ENCODE data around the gene DUT.

Gene DUT

GRCh38 chr15:48371961-48372360, 40.7 kb downstream of the DUT start:
- DNase-seq: no peak

- DNase-seq: no peak
Observed at GRCh38 chr15:48373821-48374451, 42.7 kb downstream of the DUT start.

DNA sequence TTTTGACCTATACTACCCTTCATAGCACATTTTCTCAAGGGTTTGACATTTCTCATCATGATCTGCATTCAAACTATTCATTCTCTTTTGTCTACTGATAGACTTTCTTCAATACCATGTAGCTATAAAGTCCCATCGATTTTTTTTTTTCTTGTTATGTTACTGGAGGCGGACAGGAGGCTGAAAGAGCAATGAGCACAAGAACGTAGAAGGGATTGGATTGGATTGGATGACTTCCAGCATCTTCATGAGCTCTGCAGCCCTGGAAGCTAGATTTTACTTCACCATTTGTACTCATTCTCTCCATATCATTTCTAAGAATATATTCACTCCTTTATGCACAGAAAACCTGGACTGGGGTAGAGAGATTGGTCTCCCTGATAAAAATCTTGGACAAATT, 43.2 kb downstream of the DUT start:
- no peak for DNase-seq

- DNase-seq: no peak
Observed at GRCh38 chr15:48375767-48376166, 44.5 kb downstream of the DUT start.

GRCh38 chr15:48380198-48380597, 49.0 kb downstream of the DUT start:
- DNase-seq: no peak

GRCh38 chr15:48381861-48382260, 50.6 kb downstream of the DUT start:
- DNase-seq: no peak

DNA sequence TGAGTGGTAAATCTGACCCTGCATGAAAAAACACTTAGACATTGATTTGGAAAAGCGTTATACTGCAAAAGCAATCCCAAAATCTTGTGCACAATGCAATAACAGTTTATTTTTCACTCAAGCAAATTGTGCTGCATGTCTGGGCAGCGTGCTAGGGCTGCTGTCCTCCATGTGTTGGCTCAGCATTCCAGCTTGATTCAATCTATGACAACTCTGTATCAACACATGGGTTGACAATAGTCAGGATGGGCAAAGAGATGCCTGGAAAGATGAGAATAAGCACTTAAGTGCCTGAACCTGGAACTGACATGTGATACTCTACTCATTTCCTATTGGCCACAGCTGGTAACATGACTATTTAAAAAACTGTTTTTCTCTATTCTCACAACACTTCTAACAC, 51.8 kb downstream of the DUT start:
- no peak for DNase-seq

- DNase-seq: no peak
Observed at GRCh38 chr15:48384616-48385015, 53.4 kb downstream of the DUT start.

GRCh38 chr15:48385031-48385830, 54.0 kb downstream of the DUT start:
- no peak for DNase-seq

- no peak for DNase-seq
Observed at GRCh38 chr15:48388016-48388851, 57.0 kb downstream of the DUT start.

GRCh38 chr15:48388910-48389309, 57.7 kb downstream of the DUT start:
- DNase-seq: no peak

GRCh38 chr15:48389691-48390143, 58.5 kb downstream of the DUT start:
- DNase-seq: no peak

- no peak for DNase-seq
Observed at GRCh38 chr15:48391950-48392349, 60.7 kb downstream of the DUT start.

- no peak for DNase-seq
Observed at GRCh38 chr15:48392356-48392755, 61.1 kb downstream of the DUT start.

All from CD4-positive, alpha-beta T cell treated with Interleukin-17A for 4 hours (primary cell).